ENCODE measurements around the gene TGFB2.

TGFB2 gene

GRCh38 chr1:218475699-218476098 lies 130.6 kb downstream of the TGFB2 start:
- Histone ChIP-seq H3K4me1 (ENCODE audit: control insufficient read depth, insufficient read depth, low read length, unreplicated experiment) (peaks cover 53% of the 10 kb centered on the region), H2AFZ (ENCODE audit: low read length, unreplicated experiment) (peak overlapping the region; percentile 12), H3K27ac (ENCODE audit: low read depth, low read length) (peak overlapping the region; percentile 72), H3K27me3 (ENCODE audit: insufficient read depth, low read length) (no peaks in the 10 kb centered on the region), H3K36me3 (ENCODE audit: insufficient read depth, low read length) (no peaks in the 10 kb centered on the region), H3K4me3 (ENCODE audit: low read depth, low read length) (no peak overlapping the region), H3K79me2 (ENCODE audit: control insufficient read depth, insufficient read depth, low read length, unreplicated experiment) (no peaks in the 10 kb centered on the region)

DNA sequence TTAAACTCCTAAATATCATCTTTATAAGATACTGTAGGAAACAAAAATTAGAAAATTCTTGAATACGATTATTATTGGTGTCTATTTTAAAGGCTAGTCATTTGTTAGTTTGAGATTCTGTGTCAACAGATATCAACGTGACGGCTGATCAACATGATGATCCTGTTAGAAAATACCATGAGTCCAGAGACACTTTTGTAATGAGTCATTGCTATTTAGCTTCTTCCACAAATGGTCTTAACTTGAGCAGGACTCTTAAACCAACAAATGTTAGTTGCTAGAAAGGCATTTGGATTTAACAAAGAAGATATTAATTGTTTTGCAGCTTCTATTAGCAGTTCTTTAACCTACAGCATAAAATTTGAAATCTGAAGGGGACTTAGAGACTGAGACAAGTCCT lies 131.2 kb downstream of the TGFB2 start:
- Histone ChIP-seq H3K4me3 (ENCODE audit: low read depth, low read length) (no peak overlapping the region), H3K27me3 (ENCODE audit: insufficient read depth, low read length) (no peaks in the 10 kb centered on the region), H3K79me2 (ENCODE audit: control insufficient read depth, insufficient read depth, low read length, unreplicated experiment) (no peaks in the 10 kb centered on the region), H2AFZ (ENCODE audit: low read length, unreplicated experiment) (no peak overlapping the region), H3K27ac (ENCODE audit: low read depth, low read length) (peak overlapping the region; percentile 72), H3K4me1 (ENCODE audit: control insufficient read depth, insufficient read depth, low read length, unreplicated experiment) (peaks cover 60% of the 10 kb centered on the region), H3K36me3 (ENCODE audit: insufficient read depth, low read length) (no peaks in the 10 kb centered on the region)

DNA sequence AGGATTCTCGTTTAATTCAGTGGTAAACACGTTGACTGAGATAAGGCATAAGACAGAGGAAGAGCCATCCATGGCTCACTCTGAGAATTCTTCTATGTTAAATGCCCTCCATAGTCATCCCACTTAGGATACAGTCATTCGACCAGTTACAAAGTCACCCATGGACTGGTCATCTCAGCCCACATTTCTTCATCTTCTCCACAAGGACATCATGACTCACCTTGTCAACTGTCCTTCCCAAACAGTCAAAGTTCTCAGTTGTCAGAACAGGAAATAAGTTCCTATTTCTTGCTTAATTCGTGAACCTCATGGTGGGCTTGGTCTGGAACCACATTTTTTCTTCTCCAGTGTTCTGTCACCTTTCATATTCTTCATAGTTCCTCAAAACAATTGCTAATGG lies 133.2 kb downstream of the TGFB2 start:
- Histone ChIP-seq H3K36me3 (ENCODE audit: insufficient read depth, low read length) (no peaks in the 10 kb centered on the region), H2AFZ (ENCODE audit: low read length, unreplicated experiment) (no peak overlapping the region), H3K4me3 (ENCODE audit: low read depth, low read length) (no peak overlapping the region), H3K27ac (ENCODE audit: low read depth, low read length) (peak overlapping the region; percentile 97), H3K79me2 (ENCODE audit: control insufficient read depth, insufficient read depth, low read length, unreplicated experiment) (no peaks in the 10 kb centered on the region), H3K27me3 (ENCODE audit: insufficient read depth, low read length) (no peaks in the 10 kb centered on the region), H3K4me1 (ENCODE audit: control insufficient read depth, insufficient read depth, low read length, unreplicated experiment) (peaks cover 64% of the 10 kb centered on the region)

DNA sequence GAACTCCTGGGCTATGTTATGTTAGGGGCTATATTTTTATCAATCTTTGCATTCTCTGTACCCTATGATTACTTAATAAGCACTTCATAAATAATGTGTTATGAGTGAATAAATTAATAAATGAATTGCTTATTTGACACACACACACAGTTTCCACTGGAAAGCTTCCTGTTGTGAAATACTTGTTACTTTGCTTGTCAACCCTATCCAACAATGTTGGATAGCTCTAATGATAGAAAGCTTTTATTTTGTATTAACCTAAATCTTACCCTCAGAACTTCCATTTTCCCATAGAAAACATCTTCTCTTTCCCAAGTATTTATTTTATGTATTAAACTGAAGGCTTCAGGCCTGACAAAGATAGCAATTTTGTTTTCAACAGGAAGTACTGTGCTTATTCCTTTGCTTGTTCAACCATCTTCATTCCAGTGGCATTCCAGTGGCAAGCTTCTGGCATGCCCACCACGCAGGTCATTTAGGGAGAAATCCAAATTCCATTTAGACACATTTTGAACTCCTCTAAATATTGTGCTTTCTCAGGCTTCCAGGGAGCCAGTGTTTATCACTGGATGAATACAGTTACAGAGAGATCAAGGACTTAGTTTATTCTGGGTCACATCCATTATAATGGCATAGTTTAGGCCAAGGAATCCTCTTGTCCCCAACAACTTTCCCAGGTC lies 134.4 kb downstream of the TGFB2 start:
- Histone ChIP-seq H3K36me3 (ENCODE audit: insufficient read depth, low read length) (no peaks in the 10 kb centered on the region), H3K27ac (ENCODE audit: low read depth, low read length) (peak overlapping the region; percentile 97), H2AFZ (ENCODE audit: low read length, unreplicated experiment) (no peak overlapping the region), H3K79me2 (ENCODE audit: control insufficient read depth, insufficient read depth, low read length, unreplicated experiment) (no peaks in the 10 kb centered on the region), H3K4me3 (ENCODE audit: low read depth, low read length) (peak overlapping the region; percentile 11; the same call in 1 of the 2 replicates), H3K27me3 (ENCODE audit: insufficient read depth, low read length) (no peaks in the 10 kb centered on the region), H3K4me1 (ENCODE audit: control insufficient read depth, insufficient read depth, low read length, unreplicated experiment) (peaks cover 62% of the 10 kb centered on the region)

- Histone ChIP-seq H3K36me3 (ENCODE audit: insufficient read depth, low read length) (no peaks in the 10 kb centered on the region), H2AFZ (ENCODE audit: low read length, unreplicated experiment) (no peak overlapping the region), H3K4me3 (ENCODE audit: low read depth, low read length) (peak overlapping the region; percentile 17; the same call in 1 of the 2 replicates), H3K4me1 (ENCODE audit: control insufficient read depth, insufficient read depth, low read length, unreplicated experiment) (peaks cover 60% of the 10 kb centered on the region), H3K27me3 (ENCODE audit: insufficient read depth, low read length) (no peaks in the 10 kb centered on the region), H3K79me2 (ENCODE audit: control insufficient read depth, insufficient read depth, low read length, unreplicated experiment) (no peaks in the 10 kb centered on the region), H3K27ac (ENCODE audit: low read depth, low read length) (peak overlapping the region; percentile 97)
Measured at GRCh38 chr1:218480137-218480536, 135.0 kb downstream of the TGFB2 start.

- Histone ChIP-seq H3K36me3 (ENCODE audit: insufficient read depth, low read length) (no peaks in the 10 kb centered on the region), H3K4me1 (ENCODE audit: control insufficient read depth, insufficient read depth, low read length, unreplicated experiment) (peaks cover 55% of the 10 kb centered on the region), H3K79me2 (ENCODE audit: control insufficient read depth, insufficient read depth, low read length, unreplicated experiment) (no peaks in the 10 kb centered on the region), H3K4me3 (ENCODE audit: low read depth, low read length) (peak overlapping the region; percentile 17; the same call in 1 of the 2 replicates), H3K27ac (ENCODE audit: low read depth, low read length) (peak overlapping the region; percentile 97), H3K27me3 (ENCODE audit: insufficient read depth, low read length) (no peaks in the 10 kb centered on the region), H2AFZ (ENCODE audit: low read length, unreplicated experiment) (no peak overlapping the region)
Measured at GRCh38 chr1:218480588-218481099, 135.5 kb downstream of the TGFB2 start.

GRCh38 chr1:218481116-218481775 lies 136.1 kb downstream of the TGFB2 start:
- Histone ChIP-seq H3K27ac (ENCODE audit: low read depth, low read length) (peak overlapping the region; percentile 97), H3K36me3 (ENCODE audit: insufficient read depth, low read length) (no peaks in the 10 kb centered on the region), H2AFZ (ENCODE audit: low read length, unreplicated experiment) (no peak overlapping the region), H3K27me3 (ENCODE audit: insufficient read depth, low read length) (no peaks in the 10 kb centered on the region), H3K4me1 (ENCODE audit: control insufficient read depth, insufficient read depth, low read length, unreplicated experiment) (peaks cover 49% of the 10 kb centered on the region), H3K4me3 (ENCODE audit: low read depth, low read length) (peak overlapping the region; percentile 13; the same call in 1 of the 2 replicates), H3K79me2 (ENCODE audit: control insufficient read depth, insufficient read depth, low read length, unreplicated experiment) (no peaks in the 10 kb centered on the region)

DNA sequence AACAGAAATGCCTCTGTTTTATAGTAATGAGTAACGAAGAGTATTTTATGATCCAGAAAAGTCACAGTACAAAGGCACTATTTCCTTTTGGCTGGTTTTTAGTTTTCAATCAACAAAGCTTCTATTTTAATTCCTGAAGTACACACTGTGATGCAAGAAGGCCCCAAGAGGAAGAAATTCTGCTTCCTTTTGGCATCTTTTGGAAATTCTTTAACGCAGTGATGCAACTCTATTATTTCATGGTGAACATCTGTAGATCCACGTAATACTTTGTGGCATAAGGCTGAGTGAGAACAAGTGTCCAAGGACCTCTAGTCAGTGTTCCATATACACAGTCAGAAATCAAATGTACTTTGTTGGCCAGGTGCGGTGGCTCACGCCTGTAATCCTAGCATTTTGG lies 137.5 kb downstream of the TGFB2 start:
- no peaks in the 10 kb centered on the region for H3K27me3 ChIP-seq (ENCODE audit: insufficient read depth, low read length)
- no peaks in the 10 kb centered on the region for H3K36me3 ChIP-seq (ENCODE audit: insufficient read depth, low read length)
- no peak overlapping the region for H2AFZ ChIP-seq (ENCODE audit: low read length, unreplicated experiment)
- H3K4me1 ChIP-seq (ENCODE audit: control insufficient read depth, insufficient read depth, low read length, unreplicated experiment): peaks cover 41% of the 10 kb centered on the region
- no peaks in the 10 kb centered on the region for H3K79me2 ChIP-seq (ENCODE audit: control insufficient read depth, insufficient read depth, low read length, unreplicated experiment)
- H3K27ac ChIP-seq (ENCODE audit: low read depth, low read length): peak overlapping the region; percentile 54
- no peak overlapping the region for H3K4me3 ChIP-seq (ENCODE audit: low read depth, low read length)

- H3K27me3 ChIP-seq (ENCODE audit: insufficient read depth, low read length): no peaks in the 10 kb centered on the region
- H3K36me3 ChIP-seq (ENCODE audit: insufficient read depth, low read length): no peaks in the 10 kb centered on the region
- no peak overlapping the region for H2AFZ ChIP-seq (ENCODE audit: low read length, unreplicated experiment)
- no peak overlapping the region for H3K27ac ChIP-seq (ENCODE audit: low read depth, low read length)
- no peaks in the 10 kb centered on the region for H3K79me2 ChIP-seq (ENCODE audit: control insufficient read depth, insufficient read depth, low read length, unreplicated experiment)
- no peak overlapping the region for H3K4me3 ChIP-seq (ENCODE audit: low read depth, low read length)
- H3K4me1 ChIP-seq (ENCODE audit: control insufficient read depth, insufficient read depth, low read length, unreplicated experiment): peaks cover 32% of the 10 kb centered on the region
Measured at GRCh38 chr1:218485241-218485928, 140.2 kb downstream of the TGFB2 start.

- Histone ChIP-seq H3K79me2 (ENCODE audit: control insufficient read depth, insufficient read depth, low read length, unreplicated experiment) (no peaks in the 10 kb centered on the region), H3K36me3 (ENCODE audit: insufficient read depth, low read length) (no peaks in the 10 kb centered on the region), H3K27me3 (ENCODE audit: insufficient read depth, low read length) (no peaks in the 10 kb centered on the region), H3K4me3 (ENCODE audit: low read depth, low read length) (no peak overlapping the region), H3K4me1 (ENCODE audit: control insufficient read depth, insufficient read depth, low read length, unreplicated experiment) (peaks cover 16% of the 10 kb centered on the region), H3K27ac (ENCODE audit: low read depth, low read length) (peak overlapping the region; percentile 95), H2AFZ (ENCODE audit: low read length, unreplicated experiment) (no peak overlapping the region)
Measured at GRCh38 chr1:218488531-218488930, 143.4 kb downstream of the TGFB2 start.
